Measurements from ENCODE around the gene KRTAP2-2. TPM values are rescaled to one million over a fixed set of nuclear protein-coding genes. Genes with fewer than 3 reads are reported as not detected.
"Not testable (repeated sequence)": the region's sequence is repeated elsewhere in the genome, so short reads cannot be mapped to it uniquely, and the experiment has no call there.

Gene KRTAP2-2
- total RNA-seq, 1 experiment from 2014 or later = not detected

GRCh38 chr17:41042953-41043352 is 12.1 kb downstream of the KRTAP2-2 start:
- no peak overlapping the region for H3K4me3 Mint-ChIP-seq
- ATAC-seq (no peak), DNase-seq (ENCODE audit: low spot score) (no peak)
- peaks cover 25% of the 10 kb centered on the region for H3K4me1 Mint-ChIP-seq
- TF ChIP-seq ZNF281 (CRISPR knock-in tag; IDR thresholded peaks at IDR 0.05) = no peak
- no peak for TF ChIP-seq ZNF532 (CRISPR knock-in tag; IDR thresholded peaks at IDR 0.05; ENCODE audit: borderline replicate concordance)
- H3K27ac Mint-ChIP-seq = no peak overlapping the region
- CTCF ChIA-PET = no interaction called here
- no peaks in the 10 kb centered on the region; the same call in 1 of the 2 replicates for H3K27me3 Mint-ChIP-seq (ENCODE audit: low read depth)
- peaks cover 18% of the 10 kb centered on the region for H3K9me3 Mint-ChIP-seq
- H3K36me3 Mint-ChIP-seq = no peaks in the 10 kb centered on the region
- POLR2A ChIA-PET = no interaction called here

GRCh38 chr17:41040783-41041571 is 14.1 kb downstream of the KRTAP2-2 start, which contains the start of gene KRTAP1-1:
Gene KRTAP1-1, minus strand, starts transcription at chr17:41041450. Its CDS starts 53 bp downstream, at chr17:41041397.
- H3K27ac Mint-ChIP-seq; H3K4me3 Mint-ChIP-seq; POLR2A ChIA-PET; H3K36me3 Mint-ChIP-seq; CTCF ChIA-PET; H3K27me3 Mint-ChIP-seq (ENCODE audit: low read depth); ATAC-seq; DNase-seq (ENCODE audit: low spot score): not testable (repeated sequence)
- peaks cover 18% of the 10 kb centered on the region for H3K9me3 Mint-ChIP-seq
- H3K4me1 Mint-ChIP-seq = peaks cover 35% of the 10 kb centered on the region

- no peaks in the 10 kb centered on the region for H3K27me3 Mint-ChIP-seq (ENCODE audit: low read depth)
- TF ChIP-seq GABPB1 (CRISPR knock-in tag; IDR thresholded peaks at IDR 0.05) = no peak
- no peak for TF ChIP-seq NR3C1 (CRISPR knock-in tag; conservative IDR thresholded peaks at IDR 0.05; ENCODE audit: low read depth)
- ChIA-PET POLR2A (no interaction called here), CTCF (interaction anchor here (1.2 kb wide), 1 partner anchor 749 kb away, joined by 3 read pairs; the partner anchor contains the start of gene JUP)
- H3K4me3 Mint-ChIP-seq = no peak overlapping the region
- DNase-seq (ENCODE audit: low spot score) = no peak
- H3K9me3 Mint-ChIP-seq = peaks cover 7% of the 10 kb centered on the region
- H3K4me1 Mint-ChIP-seq = peaks cover 47% of the 10 kb centered on the region
- no peak overlapping the region for H3K27ac Mint-ChIP-seq
- no peaks in the 10 kb centered on the region for H3K36me3 Mint-ChIP-seq
- peak; percentile 51; the same call in 1 of the 2 replicates for ATAC-seq
Observed at GRCh38 chr17:41037853-41038350, 17.1 kb downstream of the KRTAP2-2 start.

GRCh38 chr17:41034346-41034935 is 20.6 kb downstream of the KRTAP2-2 start, which contains the start of gene KRTAP1-3:
Gene KRTAP1-3, minus strand, starts transcription at chr17:41034874. Its CDS starts 53 bp downstream, at chr17:41034821.
- H3K9me3 Mint-ChIP-seq; H3K27me3 Mint-ChIP-seq (ENCODE audit: low read depth); CTCF ChIA-PET: not testable (repeated sequence)

GRCh38 chr17:41029633-41030245 is 25.3 kb downstream of the KRTAP2-2 start, which contains the start of gene KRTAP1-4:
Gene KRTAP1-4, minus strand, starts transcription at chr17:41030195. Its CDS starts 117 bp downstream, at chr17:41030078.
- peaks cover under 1% of the 10 kb centered on the region for H3K4me1 Mint-ChIP-seq
- no peak for TF ChIP-seq STAT6 (CRISPR knock-in tag; conservative IDR thresholded peaks at IDR 0.05; ENCODE audit: low read depth)
- TF ChIP-seq KAT7 (CRISPR knock-in tag; IDR thresholded peaks at IDR 0.05; ENCODE audit: borderline replicate concordance) = no peak
- ChIA-PET POLR2A (no interaction called here), CTCF (no interaction called here)
- H3K27me3 Mint-ChIP-seq (ENCODE audit: low read depth) = no peaks in the 10 kb centered on the region
- no peaks in the 10 kb centered on the region for H3K9me3 Mint-ChIP-seq
- no peaks in the 10 kb centered on the region for H3K36me3 Mint-ChIP-seq
- H3K27ac Mint-ChIP-seq = no peak within 1 kb of the TSS
- DNase-seq (ENCODE audit: low spot score) = no peak
- ATAC-seq = no peak
- no peak within 1 kb of the TSS for H3K4me3 Mint-ChIP-seq

More at GRCh38 chr17:41034346-41034935, 20.6 kb downstream of the KRTAP2-2 start, which contains the start of gene KRTAP1-3:
- Mint-ChIP-seq H3K4me1 (peaks cover 40% of the 10 kb centered on the region), H3K27ac (peak within 1 kb of the TSS; percentile 74; the same call in 1 of the 2 replicates)
- H3K36me3 Mint-ChIP-seq; DNase-seq (ENCODE audit: low spot score); H3K4me3 Mint-ChIP-seq; ATAC-seq; POLR2A ChIA-PET: not testable (repeated sequence)
